Adrenal gland (tissue), 5 donors: Measurements from ENCODE around the gene COL6A6.

ENCODE experiments used
- CTCF ChIP-seq, 6 experiments: fragments of 450-650 bp in 4 of 6; fragments of 200-600 bp in 2 of 6; sonication (generic) in 1 of 6; IDR thresholded peaks; 1 replicate in 5 of 6; 2 replicates in 1 of 6; pipeline versions ENCODE4 v1.5.1 to v1.8.0; 2016 to 2021; ENCODE audit warnings: antibody characterized with exemption in 6 of 6, mild to moderate bottlenecking in 2 of 6, moderate library complexity in 1 of 6
- POLR2A ChIP-seq, 2 donors: fragments of 450-650 bp; IDR thresholded peaks; one replicate each; pipeline ENCODE4 v1.6.1; 2017; ENCODE audit warnings: antibody characterized with exemption in 2 of 2, mild to moderate bottlenecking in 2 of 2, moderate library complexity in 1 of 2
- donor health status: DM: no; HTN: no; CAD: no.

DNA sequence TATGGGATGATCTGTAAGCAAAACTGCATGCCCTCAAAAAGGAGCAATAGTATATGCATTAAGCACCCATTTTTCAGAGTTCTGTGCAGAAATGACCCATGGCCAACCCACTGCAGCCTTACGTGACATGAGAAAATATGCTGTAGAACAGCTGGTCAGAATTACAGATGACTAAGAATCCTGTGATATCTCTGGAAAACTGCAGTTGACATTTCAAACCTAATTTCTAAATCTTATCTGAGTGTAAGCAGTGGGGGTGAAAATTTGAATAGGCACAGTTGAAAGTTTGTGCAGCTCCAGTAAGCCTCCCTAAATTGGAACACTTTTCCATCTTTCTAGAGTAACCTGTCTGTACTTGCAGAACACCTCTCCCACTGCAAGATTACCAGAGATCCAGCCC is 28.7 kb upstream of the COL6A6 start:
- TF ChIP-seq POLR2A (IDR thresholded peaks at IDR 0.05) = no peak
- no peak for TF ChIP-seq CTCF (IDR thresholded peaks at IDR 0.05)
